Activated T-helper 2 cell treated with anti-CD3 and anti-CD28 coated beads, Interferon-gamma antibody, Interleukin-2, Interleukin-4, amounts not matched to agents 10 μg/mL and 5 μg/mL and 100 μg/mL, durations not matched to agents 14 hours and 24 hours and 36 hours (primary cell): ENCODE data around the gene STON2. TPM values are rescaled to one million over a fixed set of nuclear protein-coding genes. Genes with fewer than 3 reads are reported as not detected.

Source experiments
- DNase-seq: peaks from one replicate; pipeline ENCODE4 v3.0.0; 2021; ENCODE audit warnings: low spot score
- H3K27ac Mint-ChIP-seq: one replicate; pipeline ENCODE4 v1.8.0; 2021; ENCODE audit warnings: mixed read lengths
- H3K27me3 Mint-ChIP-seq: one replicate; pipeline ENCODE4 v1.8.0; 2021; ENCODE audit warnings: low read depth, mixed read lengths
- H3K36me3 Mint-ChIP-seq: one replicate; pipeline ENCODE4 v1.8.0; 2021; ENCODE audit warnings: low read depth, mixed read lengths
- H3K4me1 Mint-ChIP-seq: one replicate; pipeline ENCODE4 v1.8.0; 2021; ENCODE audit warnings: low read depth, mixed read lengths
- H3K4me3 Mint-ChIP-seq: one replicate; pipeline ENCODE4 v1.8.0; 2021; ENCODE audit warnings: low read depth, mild to moderate bottlenecking, moderate library complexity, mixed read lengths
- H3K9me3 Mint-ChIP-seq: one replicate; pipeline ENCODE4 v1.8.0; 2021; ENCODE audit warnings: mixed read lengths
- intact Hi-C: fragments of 100-400 bp; cut with micrococcal nuclease; formaldehyde crosslinking; loops from one replicate; pipeline ENCODE4 v1.15.1; 2023
- total RNA-seq: library from RNA; stranded (reverse); gene quantifications from 2 replicates; pipeline ENCODE4 v1.2.3, GENCODE V29; 2022

The STON2 gene
- total RNA-seq, 1 donor from 2014 or later: not detected

- peaks cover 15% of the 10 kb centered on the region for H3K27me3 Mint-ChIP-seq
- intact Hi-C loops: no loop called here
Measured at GRCh38 chr14:81272317-81272716, 127.8 kb downstream of the STON2 start.

GRCh38 chr14:81269979-81270375, 130.1 kb downstream of the STON2 start:
- Mint-ChIP-seq H3K9me3 (no peaks in the 10 kb centered on the region), H3K27me3 (peaks cover 21% of the 10 kb centered on the region), H3K36me3 (no peaks in the 10 kb centered on the region), H3K4me1 (peaks cover 13% of the 10 kb centered on the region), H3K4me3 (no peak overlapping the region), H3K27ac (no peak overlapping the region)
- no peak for DNase-seq
- intact Hi-C loops: loop anchor here (1.0 kb wide), 1 partner anchor 183 kb away; no protein-coding TSS in a partner anchor

More at GRCh38 chr14:81272317-81272716, 127.8 kb downstream of the STON2 start:
- H3K27ac Mint-ChIP-seq: no peak overlapping the region
- no peak overlapping the region for H3K4me3 Mint-ChIP-seq
- H3K36me3 Mint-ChIP-seq: no peaks in the 10 kb centered on the region
- no peaks in the 10 kb centered on the region for H3K9me3 Mint-ChIP-seq
- H3K4me1 Mint-ChIP-seq: peaks cover 13% of the 10 kb centered on the region
- DNase-seq: no peak

- Mint-ChIP-seq H3K27me3 (peaks cover 19% of the 10 kb centered on the region), H3K4me3 (no peak overlapping the region), H3K4me1 (peaks cover 13% of the 10 kb centered on the region), H3K9me3 (no peaks in the 10 kb centered on the region), H3K27ac (no peak overlapping the region), H3K36me3 (no peaks in the 10 kb centered on the region)
- no peak for DNase-seq
- intact Hi-C loops: loop anchor here (1.0 kb wide), 1 partner anchor 184 kb away; no protein-coding TSS in a partner anchor
Measured at GRCh38 chr14:81269100-81269978, 130.8 kb downstream of the STON2 start.

- Mint-ChIP-seq H3K9me3 (no peaks in the 10 kb centered on the region), H3K27ac (no peak overlapping the region), H3K4me3 (no peak overlapping the region), H3K36me3 (no peaks in the 10 kb centered on the region), H3K4me1 (peaks cover 13% of the 10 kb centered on the region), H3K27me3 (peaks cover 21% of the 10 kb centered on the region)
- intact Hi-C loops: no loop called here
- no peak for DNase-seq
Measured at GRCh38 chr14:81268016-81268416, 132.1 kb downstream of the STON2 start.

GRCh38 chr14:81265636-81266169, 134.4 kb downstream of the STON2 start:
- no peak for DNase-seq
- Mint-ChIP-seq H3K4me3 (no peak overlapping the region), H3K27ac (no peak overlapping the region), H3K9me3 (no peaks in the 10 kb centered on the region), H3K4me1 (peaks cover 13% of the 10 kb centered on the region), H3K27me3 (peaks cover 26% of the 10 kb centered on the region), H3K36me3 (no peaks in the 10 kb centered on the region)
- intact Hi-C loops: no loop called here

GRCh38 chr14:81264671-81265070, 135.5 kb downstream of the STON2 start:
- Mint-ChIP-seq H3K27ac (no peak overlapping the region), H3K4me1 (peaks cover 13% of the 10 kb centered on the region), H3K4me3 (no peak overlapping the region), H3K9me3 (no peaks in the 10 kb centered on the region), H3K27me3 (peaks cover 29% of the 10 kb centered on the region), H3K36me3 (no peaks in the 10 kb centered on the region)
- no peak for DNase-seq
- intact Hi-C loops: no loop called here

DNA sequence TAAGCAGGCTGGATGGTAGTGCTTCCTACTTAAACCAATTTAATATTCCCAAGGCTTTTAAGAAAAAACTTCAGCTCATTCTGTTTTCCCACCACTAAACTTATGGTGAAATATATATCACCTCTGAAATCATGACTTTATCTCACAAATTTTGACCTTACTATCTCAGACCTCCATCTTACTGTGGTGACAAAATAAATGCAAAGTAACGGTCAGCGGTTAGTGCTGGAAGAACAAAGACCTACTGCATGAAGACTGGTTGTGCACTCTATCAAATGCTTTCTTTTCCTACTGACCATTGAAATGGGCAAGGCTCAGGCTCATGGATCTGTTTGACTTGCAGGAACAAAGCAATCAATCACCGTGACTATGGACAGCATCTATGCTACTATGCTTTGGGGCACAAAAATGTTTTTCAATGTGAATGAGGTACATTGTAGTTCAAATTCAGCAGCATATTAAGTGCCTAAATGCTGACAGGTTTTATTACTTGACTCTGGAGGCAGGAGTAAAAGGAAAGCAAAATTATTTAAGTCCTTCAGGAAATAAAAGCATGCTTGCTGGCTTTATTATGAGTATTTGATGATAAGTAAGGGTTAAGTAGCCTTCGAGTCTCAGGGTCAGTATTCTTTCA, 136.2 kb downstream of the STON2 start:
- Mint-ChIP-seq H3K27me3 (peaks cover 32% of the 10 kb centered on the region), H3K9me3 (no peaks in the 10 kb centered on the region), H3K27ac (no peak overlapping the region), H3K4me3 (no peak overlapping the region), H3K36me3 (no peaks in the 10 kb centered on the region), H3K4me1 (peaks cover 12% of the 10 kb centered on the region)
- DNase-seq: no peak
- intact Hi-C loops: no loop called here

- intact Hi-C loops: no loop called here
- H3K9me3 Mint-ChIP-seq: no peaks in the 10 kb centered on the region
- DNase-seq: no peak
Measured at GRCh38 chr14:81261176-81261575, 138.9 kb downstream of the STON2 start.

DNA sequence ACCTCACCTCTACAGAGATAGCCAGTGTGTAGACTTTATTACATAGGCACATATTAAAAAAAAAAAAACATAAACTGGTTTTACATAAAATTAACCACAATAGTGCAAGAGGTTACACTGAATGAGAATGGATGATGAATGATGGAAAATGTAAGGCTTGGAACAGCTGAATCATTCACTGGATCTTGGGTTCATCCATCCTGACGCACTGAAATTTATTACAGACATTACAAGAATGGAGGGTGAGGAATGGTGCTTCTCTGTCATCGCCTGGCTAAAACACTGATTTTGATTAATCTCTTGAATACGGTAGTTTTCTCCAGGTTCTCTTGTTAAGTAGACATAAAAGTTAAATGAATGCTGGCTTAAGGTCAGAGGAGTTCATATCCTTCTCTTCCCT, 139.4 kb downstream of the STON2 start:
- intact Hi-C loops: no loop called here
- no peak overlapping the region for H3K4me3 Mint-ChIP-seq
- no peaks in the 10 kb centered on the region for H3K9me3 Mint-ChIP-seq
- H3K27ac Mint-ChIP-seq: no peak overlapping the region
- H3K27me3 Mint-ChIP-seq: peaks cover 16% of the 10 kb centered on the region
- no peaks in the 10 kb centered on the region for H3K36me3 Mint-ChIP-seq
- H3K4me1 Mint-ChIP-seq: no peaks in the 10 kb centered on the region
- no peak for DNase-seq

More at GRCh38 chr14:81261176-81261575, 138.9 kb downstream of the STON2 start:
- no peaks in the 10 kb centered on the region for H3K4me1 Mint-ChIP-seq
- H3K27ac Mint-ChIP-seq: no peak overlapping the region
- H3K27me3 Mint-ChIP-seq: peaks cover 18% of the 10 kb centered on the region
- no peaks in the 10 kb centered on the region for H3K36me3 Mint-ChIP-seq
- no peak overlapping the region for H3K4me3 Mint-ChIP-seq

- no peaks in the 10 kb centered on the region for H3K4me1 Mint-ChIP-seq
- intact Hi-C loops: no loop called here
- no peaks in the 10 kb centered on the region for H3K9me3 Mint-ChIP-seq
- no peaks in the 10 kb centered on the region for H3K36me3 Mint-ChIP-seq
- H3K27ac Mint-ChIP-seq: no peak overlapping the region
- H3K4me3 Mint-ChIP-seq: no peak overlapping the region
- H3K27me3 Mint-ChIP-seq: peaks cover 11% of the 10 kb centered on the region
- no peak for DNase-seq
Measured at GRCh38 chr14:81256289-81256960, 143.7 kb downstream of the STON2 start.

DNA sequence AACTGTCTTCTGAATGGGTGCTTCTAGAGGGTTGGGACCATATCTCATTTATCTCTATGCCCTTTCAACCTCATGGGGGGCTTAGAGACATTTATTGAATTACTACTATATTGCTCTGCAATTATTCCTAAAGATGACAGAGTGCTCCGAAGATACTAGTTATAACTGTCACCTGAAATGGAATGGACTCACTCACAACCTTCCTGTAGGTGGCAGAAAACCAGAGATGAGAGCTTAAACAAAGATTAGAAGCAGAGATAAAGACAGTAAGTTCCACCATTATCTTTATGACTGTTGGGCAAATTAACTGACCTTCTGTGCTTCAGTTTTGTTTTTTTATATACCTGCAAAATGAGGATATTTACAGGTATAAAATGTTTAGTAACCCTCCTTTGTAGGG, 147.8 kb downstream of the STON2 start:
- DNase-seq: no peak
- intact Hi-C loops: no loop called here
- Mint-ChIP-seq H3K36me3 (no peaks in the 10 kb centered on the region), H3K27me3 (peaks cover 2% of the 10 kb centered on the region), H3K27ac (no peak overlapping the region), H3K9me3 (no peaks in the 10 kb centered on the region), H3K4me3 (no peak overlapping the region), H3K4me1 (no peaks in the 10 kb centered on the region)

- Mint-ChIP-seq H3K27me3 (peaks cover 2% of the 10 kb centered on the region), H3K4me1 (no peaks in the 10 kb centered on the region), H3K9me3 (peaks cover 21% of the 10 kb centered on the region), H3K36me3 (no peaks in the 10 kb centered on the region), H3K4me3 (no peak overlapping the region), H3K27ac (no peak overlapping the region)
- DNase-seq: no peak
- intact Hi-C loops: no loop called here
Measured at GRCh38 chr14:81247271-81247766, 152.8 kb downstream of the STON2 start.
